BE2C (cell line): ENCODE results near the gene SLC5A2.

Source experiments
- DNase-seq: peaks from one replicate; pipeline ENCODE4 v3.0.0-alpha.2; 2020
- H3K27me3 ChIP-seq: fragments of 250-450 bp; sonication (Bioruptor Pico); 2 replicates; pipeline ENCODE4 v1.5.1; 2020; ENCODE audit warnings: mild to moderate bottlenecking
- H3K36me3 ChIP-seq: fragments of 250-450 bp; sonication (Bioruptor Pico); 2 replicates; pipeline ENCODE4 v1.5.1; 2020; ENCODE audit warnings: mild to moderate bottlenecking
- H3K4me1 ChIP-seq: fragments of 250-450 bp; sonication (Bioruptor Pico); 2 replicates; pipeline ENCODE4 v1.5.1; 2020
- H3K4me3 ChIP-seq: 2 replicates; pipeline ENCODE4 v1.5.1; 2011; ENCODE audit warnings: low read depth, low read length
- H3K9me3 ChIP-seq: fragments of 250-450 bp; sonication (Bioruptor Pico); 2 replicates; pipeline ENCODE4 v1.5.1; 2020
- CTCF ChIP-seq: IDR thresholded peaks from 2 replicates; pipeline ENCODE4 v1.5.1; 2012; ENCODE audit warnings: mild to moderate bottlenecking, low read depth, low read length

SLC5A2 gene

GRCh38 chr16:31507617-31507928 is 24.6 kb downstream of the SLC5A2 start:
- Histone ChIP-seq H3K9me3 (no peaks in the 10 kb centered on the region), H3K36me3 (no peaks in the 10 kb centered on the region), H3K4me1 (no peaks in the 10 kb centered on the region), H3K27me3 (no peaks in the 10 kb centered on the region), H3K4me3 (peak overlapping the region; percentile 91)
- DNase-seq, result no peak
- no peak for TF ChIP-seq CTCF

- no peaks in the 10 kb centered on the region for H3K9me3 ChIP-seq
- no peaks in the 10 kb centered on the region for H3K36me3 ChIP-seq
- H3K27me3 ChIP-seq, result no peaks in the 10 kb centered on the region
- no peak for TF ChIP-seq CTCF
- peak within 1 kb of the TSS; percentile 91 for H3K4me3 ChIP-seq
- peak; percentile 91 for DNase-seq
- no peaks in the 10 kb centered on the region for H3K4me1 ChIP-seq
Observed at GRCh38 chr16:31507929-31508705, 25.2 kb downstream of the SLC5A2 start, which contains the start of gene RUSF1. TSS of gene RUSF1 (minus strand) at chr16:31508391. CDS start at chr16:31508373, 18 bp downstream.

- H3K4me3 ChIP-seq, result peak overlapping the region; percentile 91
- no peaks in the 10 kb centered on the region for H3K4me1 ChIP-seq
- H3K9me3 ChIP-seq, result no peaks in the 10 kb centered on the region
- DNase-seq, result no peak
- peaks cover 2% of the 10 kb centered on the region; the same call in 1 of the 2 replicates for H3K27me3 ChIP-seq
- no peaks in the 10 kb centered on the region for H3K36me3 ChIP-seq
- TF ChIP-seq CTCF, result no peak
Observed at GRCh38 chr16:31508706-31509195, 25.8 kb downstream of the SLC5A2 start.

GRCh38 chr16:31513126-31513525 is 30.2 kb downstream of the SLC5A2 start:
- no peak for DNase-seq
- Histone ChIP-seq H3K36me3 (no peaks in the 10 kb centered on the region), H3K9me3 (no peaks in the 10 kb centered on the region), H3K4me1 (no peaks in the 10 kb centered on the region), H3K4me3 (no peak overlapping the region), H3K27me3 (peaks cover 25% of the 10 kb centered on the region)
- no peak for TF ChIP-seq CTCF

- no peak for DNase-seq
- Histone ChIP-seq H3K36me3 (no peaks in the 10 kb centered on the region), H3K9me3 (no peaks in the 10 kb centered on the region), H3K27me3 (peaks cover 25% of the 10 kb centered on the region), H3K4me1 (no peaks in the 10 kb centered on the region), H3K4me3 (no peak overlapping the region)
- TF ChIP-seq CTCF, result no peak
Observed at GRCh38 chr16:31513884-31514283, 31.0 kb downstream of the SLC5A2 start.

- Histone ChIP-seq H3K4me1 (no peaks in the 10 kb centered on the region), H3K27me3 (peaks cover 47% of the 10 kb centered on the region), H3K9me3 (no peaks in the 10 kb centered on the region), H3K36me3 (no peaks in the 10 kb centered on the region), H3K4me3 (no peak overlapping the region)
- no peak for TF ChIP-seq CTCF
- DNase-seq, result no peak
Observed at GRCh38 chr16:31517800-31518402, 35.0 kb downstream of the SLC5A2 start.
